HG02759 (cell line): ENCODE results near the gene KIAA0319L.
"Not testable (repeated sequence)": the region's sequence is repeated elsewhere in the genome, so short reads cannot be mapped to it uniquely, and the experiment has no call there.

Source experiments
- ATAC-seq: cut with Tn5 transposase; IDR thresholded peaks from one replicate; pipeline ENCODE4 v1.9.1; 2021; ENCODE audit warnings: mild to moderate bottlenecking, moderate library complexity; ENCODE audit not compliant: unreplicated experiment

KIAA0319L gene

DNA sequence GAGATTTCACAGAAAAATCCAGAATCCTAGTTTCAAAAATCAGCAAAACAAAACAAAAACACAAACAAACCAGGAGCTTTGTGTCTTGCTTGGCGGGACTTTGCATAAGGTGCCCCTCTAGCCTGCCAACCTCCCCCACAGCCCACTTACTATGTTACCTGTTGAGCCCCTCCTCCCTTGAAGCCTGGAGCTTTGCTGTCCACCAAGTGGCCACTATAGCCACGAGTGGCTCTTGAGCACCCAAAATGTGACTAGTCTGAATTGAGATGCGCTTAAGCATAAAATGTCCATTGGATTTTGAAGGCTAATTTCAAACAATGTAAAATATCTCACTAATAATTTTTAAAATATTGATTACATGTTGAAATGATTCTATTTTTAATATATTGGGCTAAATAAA, 28.1 kb upstream of the KIAA0319L start:
- ATAC-seq = no peak

DNA sequence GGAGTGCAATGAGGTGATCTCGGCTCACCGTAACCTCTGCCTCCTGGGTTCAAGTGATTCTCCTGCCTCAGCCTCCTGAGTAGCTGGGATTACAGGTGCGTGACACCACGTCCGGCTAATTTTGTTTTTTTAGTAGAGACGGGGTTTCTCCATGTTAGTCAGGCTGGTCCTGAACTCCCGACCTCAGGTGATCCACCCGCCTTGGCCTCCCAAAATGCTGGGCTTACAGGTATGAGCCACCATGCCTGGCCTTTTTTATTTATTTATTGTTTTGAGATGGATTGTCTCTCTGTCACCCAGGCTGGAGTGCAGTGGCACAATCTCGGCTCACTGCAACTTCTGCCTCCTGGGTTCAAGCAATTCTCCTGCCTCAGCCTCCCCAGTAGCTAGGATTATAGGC, 24.4 kb upstream of the KIAA0319L start:
- not testable (repeated sequence) for ATAC-seq

DNA sequence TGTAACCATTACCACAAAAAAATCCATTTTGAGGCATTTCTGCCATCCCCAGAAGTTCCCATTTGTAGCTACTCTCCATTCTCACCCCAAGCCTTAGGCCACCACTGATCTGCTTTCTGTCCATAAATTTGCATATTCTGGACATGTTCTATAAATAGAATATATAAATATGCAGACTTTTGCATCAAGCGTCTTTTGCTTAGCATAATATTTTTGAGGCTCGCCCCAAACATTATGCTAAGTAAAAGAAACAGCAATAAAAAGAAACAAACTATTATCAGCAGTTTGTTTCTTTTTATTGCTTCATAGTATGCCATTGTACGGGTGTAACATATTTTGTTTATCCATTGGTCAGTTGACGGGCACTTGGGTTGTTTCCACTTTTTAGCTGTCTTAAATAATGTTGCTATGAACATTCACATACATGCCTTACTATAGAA, 23.8 kb upstream of the KIAA0319L start:
- no peak for ATAC-seq

DNA sequence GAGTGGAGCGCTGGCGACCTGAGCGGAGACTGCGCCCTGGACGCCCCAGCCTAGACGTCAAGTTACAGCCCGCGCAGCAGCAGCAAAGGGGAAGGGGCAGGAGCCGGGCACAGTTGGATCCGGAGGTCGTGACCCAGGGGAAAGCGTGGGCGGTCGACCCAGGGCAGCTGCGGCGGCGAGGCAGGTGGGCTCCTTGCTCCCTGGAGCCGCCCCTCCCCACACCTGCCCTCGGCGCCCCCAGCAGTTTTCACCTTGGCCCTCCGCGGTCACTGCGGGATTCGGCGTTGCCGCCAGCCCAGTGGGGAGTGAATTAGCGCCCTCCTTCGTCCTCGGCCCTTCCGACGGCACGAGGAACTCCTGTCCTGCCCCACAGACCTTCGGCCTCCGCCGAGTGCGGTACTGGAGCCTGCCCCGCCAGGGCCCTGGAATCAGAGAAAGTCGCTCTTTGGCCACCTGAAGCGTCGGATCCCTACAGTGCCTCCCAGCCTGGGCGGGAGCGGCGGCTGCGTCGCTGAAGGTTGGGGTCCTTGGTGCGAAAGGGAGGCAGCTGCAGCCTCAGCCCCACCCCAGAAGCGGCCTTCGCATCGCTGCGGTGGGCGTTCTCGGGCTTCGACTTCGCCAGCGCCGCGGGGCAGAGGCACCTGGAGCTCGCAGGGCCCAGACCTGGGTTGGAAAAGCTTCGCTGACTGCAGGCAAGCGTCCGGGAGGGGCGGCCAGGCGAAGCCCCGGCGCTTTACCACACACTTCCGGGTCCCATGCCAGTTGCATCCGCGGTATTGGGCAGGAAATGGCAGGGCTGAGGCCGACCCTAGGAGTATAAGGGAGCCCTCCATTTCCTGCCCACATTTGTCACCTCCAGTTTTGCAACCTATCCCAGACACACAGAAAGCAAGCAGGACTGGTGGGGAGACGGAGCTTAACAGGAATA, 20.1 kb upstream of the KIAA0319L start:
- no peak for ATAC-seq

DNA sequence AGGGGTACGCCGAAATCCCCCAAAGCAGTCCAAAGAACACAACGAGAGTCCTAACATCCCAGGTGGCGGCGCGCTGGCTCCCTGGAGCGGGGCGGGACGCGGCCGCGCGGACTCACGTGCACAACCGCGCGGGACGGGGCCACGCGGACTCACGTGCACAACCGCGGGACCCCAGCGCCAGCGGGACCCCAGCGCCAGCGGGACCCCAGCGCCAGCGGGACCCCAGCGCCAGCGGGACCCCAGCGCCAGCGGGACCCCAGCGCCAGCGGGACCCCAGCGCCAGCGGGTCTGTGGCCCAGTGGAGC, 19.5 kb upstream of the KIAA0319L start:
- not testable (repeated sequence) for ATAC-seq

DNA sequence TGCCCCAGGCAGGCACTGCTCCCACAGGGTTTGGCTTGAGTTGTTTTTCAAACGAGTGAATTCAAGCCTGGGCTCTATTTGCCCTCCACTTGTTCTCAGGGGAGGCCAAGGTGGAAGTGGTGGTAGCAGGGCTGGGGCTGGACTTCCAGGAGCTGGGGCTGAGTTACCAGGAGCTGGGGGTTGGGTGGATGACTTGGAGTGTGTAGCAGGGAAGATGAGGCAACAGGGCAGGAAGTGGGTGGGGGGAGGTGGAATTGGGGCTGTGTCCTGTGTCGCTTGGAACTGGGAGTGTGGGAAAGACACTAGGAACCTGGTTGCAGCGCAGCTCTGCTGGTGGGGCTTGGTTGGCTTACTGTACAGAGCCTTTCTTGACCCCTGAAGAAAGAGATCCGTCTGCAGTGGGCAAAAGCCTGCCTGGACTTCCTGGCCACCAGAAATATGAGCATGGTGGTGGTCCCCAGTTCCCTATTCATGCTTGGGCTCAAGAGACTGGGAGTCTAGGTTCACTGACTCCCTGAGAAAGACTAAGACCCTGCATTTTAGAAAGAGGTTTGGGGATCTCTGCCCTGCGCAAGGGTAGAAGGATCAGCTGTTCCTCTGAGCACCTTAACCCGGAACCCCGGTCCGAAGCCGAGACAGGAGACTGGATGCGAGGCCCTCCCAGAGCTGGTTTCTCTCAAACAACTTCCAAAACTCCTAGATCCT, 19.0 kb upstream of the KIAA0319L start:
- no peak for ATAC-seq

DNA sequence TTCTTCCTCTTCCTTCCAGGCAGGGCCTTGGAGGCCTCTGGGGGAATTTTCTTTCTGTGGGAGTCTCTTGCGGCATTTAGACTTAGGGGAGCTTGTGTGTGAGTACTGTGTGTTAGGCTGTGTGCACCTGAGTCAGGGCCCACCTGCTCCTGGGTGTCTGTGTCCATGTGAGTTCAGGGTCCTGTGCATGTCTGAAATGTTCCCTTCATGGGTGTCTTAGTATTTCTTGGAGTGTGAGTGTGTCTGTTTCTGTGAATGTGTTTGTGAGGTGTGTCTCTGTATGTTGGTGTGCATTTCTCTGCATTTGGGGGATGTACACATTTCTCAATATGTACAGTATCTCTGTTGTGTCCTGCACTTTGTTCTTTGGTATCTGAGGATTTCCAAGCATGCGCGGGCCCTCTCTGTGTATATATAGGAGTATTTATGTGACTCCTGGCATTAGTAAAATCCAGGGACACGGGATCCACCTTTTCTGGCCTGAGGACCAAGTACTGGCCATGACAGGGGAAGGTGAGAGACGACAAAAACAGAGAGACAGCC, 18.3 kb upstream of the KIAA0319L start:
- ATAC-seq = no peak

DNA sequence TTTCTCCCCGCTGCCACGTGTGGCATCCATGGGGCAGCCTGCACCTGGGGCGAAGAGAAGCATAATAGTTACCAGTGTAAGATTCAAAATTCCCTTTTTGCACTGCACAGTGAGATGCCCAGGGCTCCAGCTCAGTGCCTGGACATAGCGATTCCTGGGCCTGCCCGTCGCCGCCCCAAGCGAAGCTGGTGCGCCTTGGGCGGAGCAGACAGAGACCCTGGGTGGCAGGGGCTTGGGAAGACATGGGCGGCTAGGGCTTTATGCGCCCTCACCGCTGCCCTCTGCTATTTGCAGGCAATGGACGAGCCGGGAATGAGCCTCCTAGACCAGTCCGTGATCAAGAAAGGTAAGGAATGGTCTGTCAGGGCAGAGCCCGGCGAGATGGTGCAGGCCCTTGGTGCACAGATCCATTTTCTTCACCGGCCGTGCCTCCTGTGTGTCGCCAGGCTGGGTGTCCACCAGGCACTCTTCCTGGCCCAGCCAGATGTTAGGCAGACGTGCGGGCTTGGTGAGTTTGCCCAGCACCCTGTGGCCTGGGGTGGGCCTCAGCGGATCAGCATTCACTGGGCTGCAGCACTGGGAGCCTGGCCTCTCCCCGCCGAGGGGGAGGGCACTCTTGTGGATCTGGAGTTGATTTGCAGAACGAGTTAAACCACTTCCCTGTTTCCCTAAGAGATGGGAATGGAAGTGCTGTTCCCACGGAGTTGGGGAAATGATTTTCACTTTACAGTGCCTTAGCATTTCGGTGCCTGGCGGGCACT, 17.6 kb upstream of the KIAA0319L start:
- no peak for ATAC-seq

DNA sequence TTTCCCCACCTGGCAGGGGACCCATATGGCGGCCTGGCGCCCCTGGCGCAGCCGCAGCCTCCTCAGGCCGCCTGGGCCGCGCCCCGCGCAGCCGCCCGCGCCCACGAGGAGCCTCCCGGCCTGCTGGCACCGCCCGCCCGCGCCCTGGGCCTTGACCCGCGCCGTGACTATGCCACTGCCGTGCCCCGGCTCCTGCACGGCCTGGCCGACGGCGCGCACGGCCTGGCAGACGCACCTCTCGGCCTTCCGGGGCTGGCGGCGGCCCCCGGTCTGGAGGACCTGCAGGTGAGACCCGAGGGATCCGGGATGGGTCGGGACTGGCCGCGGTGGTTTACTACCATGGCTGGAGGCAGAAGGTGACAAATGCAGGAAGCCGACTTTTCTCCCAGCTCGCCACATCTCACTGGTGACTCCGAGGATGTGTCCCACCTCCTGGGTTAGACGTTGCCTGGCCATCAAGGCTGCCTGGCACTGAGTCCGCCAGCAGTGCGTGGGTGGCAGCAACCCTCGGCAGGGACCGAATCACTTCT, 17.0 kb upstream of the KIAA0319L start:
- no peak for ATAC-seq

DNA sequence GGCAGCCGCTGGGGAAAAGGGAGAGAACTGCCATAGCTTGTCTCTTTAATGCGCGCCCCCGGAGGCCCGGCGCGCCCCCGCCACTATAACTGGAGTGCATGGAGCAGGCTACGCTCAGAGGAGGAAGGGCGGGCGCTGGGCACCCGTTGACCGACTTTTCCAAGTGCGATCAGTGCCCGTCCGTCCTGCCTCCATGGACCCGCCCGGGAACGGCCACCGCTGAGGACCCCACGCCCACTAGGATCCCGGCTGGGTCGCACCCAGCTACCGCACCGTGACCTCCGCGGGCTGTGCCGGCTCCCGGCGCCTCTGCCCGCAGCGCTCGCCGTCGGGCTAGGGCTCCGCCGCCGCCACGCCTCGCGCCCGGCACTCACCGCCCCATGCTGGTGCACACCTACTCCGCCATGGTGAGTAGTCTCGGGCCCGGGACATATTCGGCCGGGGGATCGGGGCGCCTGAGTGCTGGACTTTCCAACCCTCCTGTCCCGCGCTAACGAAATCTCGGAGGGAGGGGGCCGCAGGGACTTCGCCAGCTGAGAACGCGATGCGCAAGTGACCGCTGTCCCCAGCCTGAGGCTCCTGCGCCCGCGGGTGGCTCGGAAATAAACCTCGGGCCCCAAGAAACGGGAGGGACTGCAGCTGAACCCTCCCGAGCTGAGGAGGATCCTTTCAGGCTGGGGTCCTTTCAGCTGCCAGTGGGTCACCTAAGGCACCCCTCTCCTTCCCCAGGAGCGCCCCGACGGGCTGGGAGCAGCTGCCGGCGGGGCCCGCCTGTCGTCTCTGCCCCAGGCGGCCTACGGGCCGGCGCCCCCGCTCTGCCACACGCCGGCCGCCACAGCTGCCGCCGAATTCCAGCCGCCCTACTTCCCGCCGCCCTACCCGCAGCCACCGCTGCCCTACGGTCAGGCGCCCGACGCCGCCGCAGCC, 16.3 kb upstream of the KIAA0319L start, which contains the start of gene TFAP2E:
Gene TFAP2E (plus strand): TSS at position 117 of the 927 bp plus-strand sequence. CDS start 264 bp downstream, at position 381.
- ATAC-seq = no peak

DNA sequence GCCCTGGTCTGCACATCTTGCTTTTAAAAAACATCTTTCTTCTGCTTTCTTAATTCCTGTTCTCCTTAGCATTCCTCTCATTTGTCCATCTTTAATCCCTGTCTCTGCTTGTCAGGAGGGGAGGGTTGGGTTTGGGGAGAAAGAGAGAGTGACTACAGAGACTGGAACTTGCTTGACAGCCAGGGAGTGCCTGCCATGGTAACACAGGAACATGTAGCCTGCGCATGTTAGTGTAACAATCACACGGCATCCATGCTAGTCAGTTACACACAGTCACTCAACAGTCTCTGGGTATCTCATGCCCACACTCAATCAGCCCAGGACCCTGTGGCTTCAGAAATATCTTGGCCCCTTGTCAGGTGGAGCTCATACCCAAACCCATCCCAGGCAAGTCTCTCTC, 15.1 kb upstream of the KIAA0319L start:
- no peak for ATAC-seq

DNA sequence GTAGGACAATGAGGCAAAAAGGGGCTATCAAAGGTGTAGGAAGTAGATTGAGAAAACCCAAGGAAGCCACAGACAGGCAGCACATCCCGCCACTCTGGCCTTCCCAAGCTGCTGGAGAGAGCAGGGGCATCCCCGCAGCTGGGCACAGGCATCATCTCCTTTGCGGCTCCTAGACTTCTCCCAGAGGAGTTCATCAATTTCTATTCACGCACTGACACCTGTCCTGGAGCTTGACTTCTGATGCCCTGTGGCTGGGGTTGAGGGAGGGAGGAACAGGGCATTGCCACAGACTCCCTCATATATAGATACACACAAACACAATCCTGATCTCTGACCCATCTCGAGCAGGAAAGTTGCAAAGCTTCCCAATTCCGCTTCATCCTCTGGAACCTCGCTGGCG, 14.1 kb upstream of the KIAA0319L start:
- ATAC-seq = no peak

DNA sequence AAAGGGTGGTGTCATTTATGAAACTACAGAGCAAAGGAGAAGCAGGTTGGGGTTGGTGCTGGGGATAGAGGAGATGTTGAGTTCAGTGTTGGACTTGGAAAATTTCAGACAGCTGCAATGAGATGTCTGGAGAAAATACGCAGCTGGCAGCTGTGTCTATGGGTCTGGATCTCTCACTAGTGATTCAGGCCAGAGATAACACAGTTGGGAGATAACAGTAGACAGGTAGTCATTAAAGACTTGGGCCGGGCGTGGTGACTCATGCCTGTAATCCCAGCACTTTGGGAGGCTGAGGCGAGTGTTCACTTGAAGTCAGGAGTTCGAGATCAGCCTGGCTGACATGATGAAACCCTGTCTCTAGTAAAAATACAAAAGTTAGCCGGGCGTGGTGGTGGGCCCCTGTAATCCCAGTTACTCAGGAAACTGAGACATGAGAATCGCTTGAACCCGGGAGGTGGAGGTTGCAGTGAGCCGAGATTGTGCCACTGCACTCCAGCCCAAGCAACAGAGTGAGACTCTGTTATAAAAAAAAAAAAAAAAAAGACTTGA, 13.5 kb upstream of the KIAA0319L start:
- no peak for ATAC-seq

DNA sequence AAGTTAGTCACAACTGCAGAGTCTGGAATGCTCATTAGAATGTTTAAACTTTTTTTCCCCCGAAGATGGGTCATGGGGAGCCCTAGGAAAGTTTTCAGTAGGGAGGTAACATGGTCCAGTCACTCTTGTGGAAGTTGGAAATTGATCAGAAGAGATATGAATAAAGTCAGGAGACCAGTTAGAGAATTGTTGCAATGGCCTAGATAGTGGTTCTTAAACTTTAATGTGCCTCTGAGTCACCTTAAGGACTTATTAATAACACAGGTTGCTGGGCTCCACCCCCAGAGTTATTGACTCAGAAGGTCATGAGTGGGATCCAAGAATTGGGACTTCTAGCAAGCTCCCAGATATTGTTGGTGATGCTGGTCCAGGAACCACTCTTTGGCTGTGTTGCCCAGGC, 12.7 kb upstream of the KIAA0319L start:
- no peak for ATAC-seq

DNA sequence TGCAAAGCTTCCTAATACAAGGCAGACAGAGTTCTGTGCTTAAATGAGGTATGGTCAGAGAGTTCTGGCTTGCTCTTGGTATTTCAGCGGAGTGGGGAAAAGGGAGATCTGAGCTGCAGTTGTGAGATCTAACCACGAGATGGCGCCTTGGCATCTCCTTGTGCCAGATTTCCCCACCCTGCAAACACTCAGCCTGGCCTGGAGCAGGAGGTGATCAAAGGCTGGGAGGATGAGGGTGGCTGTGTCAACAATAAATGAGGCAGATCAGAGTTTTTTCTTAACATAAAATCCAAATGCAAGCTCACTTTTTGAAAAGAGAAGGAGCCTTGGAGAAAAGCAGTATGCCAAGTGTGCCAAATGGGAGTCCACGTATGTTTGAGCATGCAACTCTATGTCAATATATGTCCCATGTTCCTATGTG, 11.8 kb upstream of the KIAA0319L start:
- no peak for ATAC-seq

DNA sequence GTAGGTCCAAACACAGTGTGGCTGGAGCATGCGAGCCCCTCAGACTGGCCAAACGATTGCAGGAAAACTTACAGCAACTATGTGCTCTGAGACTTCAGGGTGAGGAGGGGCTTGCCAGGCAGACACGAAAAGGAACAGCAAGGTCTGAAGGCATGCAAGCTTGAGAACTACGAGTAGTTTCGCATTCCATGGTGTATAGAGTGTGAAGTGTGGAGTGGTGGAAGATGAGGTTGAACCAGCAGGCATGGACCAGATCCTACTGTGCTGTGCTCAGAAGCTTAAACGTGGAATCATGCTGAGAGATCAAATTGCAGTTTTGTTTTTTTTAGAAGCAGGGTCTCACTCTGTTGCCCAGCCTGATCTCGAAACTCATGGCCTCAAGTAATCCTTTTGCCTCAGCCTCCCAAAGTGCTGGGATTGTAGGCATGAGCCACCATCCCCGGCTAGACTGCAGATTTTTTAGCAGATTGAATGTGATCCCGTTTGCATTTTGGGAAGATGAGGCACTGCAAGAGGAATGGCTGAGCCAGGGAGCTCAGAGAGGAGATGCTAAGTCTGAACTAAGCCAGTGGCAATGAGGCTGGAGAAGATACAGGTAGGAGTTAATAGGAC, 10.8 kb upstream of the KIAA0319L start:
- no peak for ATAC-seq

DNA sequence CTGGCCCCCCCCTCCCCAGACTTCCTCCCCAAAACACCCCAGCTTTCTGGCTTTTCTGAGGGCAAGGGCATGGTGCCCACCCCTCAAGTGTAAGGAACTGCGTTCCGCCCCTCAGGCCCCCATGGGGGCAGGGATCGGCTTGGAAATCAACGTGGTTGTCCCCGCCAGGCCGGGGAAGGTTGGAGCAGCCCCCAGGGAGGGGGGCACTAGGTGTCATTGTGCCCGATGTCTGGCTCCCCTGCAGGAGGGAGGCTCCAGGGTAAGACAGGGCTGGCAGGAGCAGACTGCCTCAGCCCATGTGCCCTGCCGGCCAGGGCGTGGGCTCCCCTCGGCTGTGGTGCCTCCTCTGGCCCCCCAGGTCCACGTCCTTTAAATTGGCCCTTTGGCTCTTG, 8.5 kb upstream of the KIAA0319L start:
- ATAC-seq = no peak

DNA sequence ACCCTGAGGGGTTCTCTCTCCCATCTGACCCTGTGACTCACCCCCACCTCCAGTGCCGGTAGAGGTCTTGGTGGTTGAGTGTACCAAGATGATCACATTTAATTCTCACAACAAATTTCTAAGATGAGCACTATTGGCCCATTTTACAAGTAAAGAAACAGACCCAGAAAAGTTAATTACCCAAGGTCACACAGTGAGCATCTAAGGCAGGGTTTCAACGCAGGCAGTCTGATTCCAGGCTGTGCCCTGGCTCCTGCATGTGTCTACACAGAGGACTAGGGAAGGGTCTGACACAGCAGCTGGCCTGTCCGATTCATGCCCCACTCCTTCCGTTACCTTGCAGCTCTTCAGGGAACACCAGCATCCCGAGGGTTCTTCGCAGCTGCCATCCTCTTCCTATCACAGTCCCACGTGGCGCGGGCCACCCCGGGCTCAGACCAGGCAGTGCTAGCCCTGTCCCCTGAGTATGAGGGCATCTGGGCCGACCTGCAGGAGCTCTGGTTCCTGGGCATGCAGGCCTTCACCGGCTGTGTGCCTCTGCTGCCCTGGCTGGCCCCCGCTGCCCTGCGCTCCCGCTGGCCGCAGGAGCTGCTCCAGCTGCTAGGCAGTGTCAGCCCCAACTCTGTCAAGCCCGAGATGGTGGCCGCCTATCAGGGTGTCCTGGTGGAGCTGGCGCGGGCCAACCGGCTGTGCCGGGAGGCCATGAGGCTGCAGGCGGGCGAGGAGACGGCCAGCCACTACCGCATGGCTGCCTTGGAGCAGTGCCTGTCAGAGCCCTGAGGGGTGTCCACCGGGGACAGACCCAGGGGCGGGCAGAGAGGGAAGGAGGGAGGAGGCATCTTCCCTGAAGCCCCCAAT, 7.9 kb upstream of the KIAA0319L start:
- ATAC-seq = no peak
